ENCODE results near the gene EAPP.

GRCh38 chr14:34466691-34467090, 72.8 kb downstream of the EAPP start:
- no peak for TF ChIP-seq POLR2A (IDR thresholded peaks at IDR 0.05)
- TF ChIP-seq CTCF (IDR thresholded peaks at IDR 0.05), result no peak
